H9 (cell line): Measurements from ENCODE around the gene CLEC1A. TPM values are rescaled to one million over a fixed set of nuclear protein-coding genes. Genes with fewer than 3 reads are reported as not detected.

Experiments
- DNase-seq: peaks from one replicate; pipeline ENCODE4 v3.0.0-alpha.2; 2017
- H2AFZ ChIP-seq: one replicate; pipeline ENCODE4 v1.6.1; 2013; ENCODE audit warnings: mild to moderate bottlenecking, low read length, control low read depth, moderate library complexity
- H2AK5ac ChIP-seq: 2 replicates; pipeline ENCODE4 v1.6.1; 2013; ENCODE audit warnings: low read length, control low read depth, mixed read lengths; ENCODE audit not compliant: insufficient read length
- H2BK120ac ChIP-seq: one replicate; pipeline ENCODE4 v1.6.1; 2013; ENCODE audit warnings: low read depth, mild to moderate bottlenecking, low read length, control low read depth, inconsistent platforms; ENCODE audit not compliant: poor library complexity, severe bottlenecking
- H2BK12ac ChIP-seq: 2 replicates; pipeline ENCODE4 v1.6.1; 2013; ENCODE audit warnings: low read length, control low read depth, mixed read lengths, low read depth; ENCODE audit not compliant: insufficient read length
- H2BK15ac ChIP-seq: 2 replicates; pipeline ENCODE4 v1.6.1; 2013; ENCODE audit warnings: low read depth, low read length, control low read depth
- H2BK20ac ChIP-seq: one replicate; pipeline ENCODE4 v1.6.1; 2013; ENCODE audit warnings: low read depth, mild to moderate bottlenecking, low read length, control low read depth, inconsistent platforms; ENCODE audit not compliant: poor library complexity, severe bottlenecking
- H2BK5ac ChIP-seq: 2 replicates; pipeline ENCODE4 v1.6.1; 2013; ENCODE audit warnings: low read length, control low read depth, mixed read lengths; ENCODE audit not compliant: insufficient read length
- H3K14ac ChIP-seq: 2 replicates; pipeline ENCODE4 v1.6.1; 2013; ENCODE audit warnings: low read length, control low read depth; ENCODE audit not compliant: insufficient read depth
- H3K18ac ChIP-seq: 2 replicates; pipeline ENCODE4 v1.6.1; 2013; ENCODE audit warnings: low read depth, mild to moderate bottlenecking, mixed read lengths, low read length, control low read depth; ENCODE audit not compliant: insufficient read length
- H3K23ac ChIP-seq: 2 replicates; pipeline ENCODE4 v1.6.1; 2013; ENCODE audit warnings: low read length, control low read depth, mixed read lengths, low read depth; ENCODE audit not compliant: insufficient read length
- H3K23me2 ChIP-seq: 2 replicates; pipeline ENCODE4 v1.6.1; 2013; ENCODE audit warnings: low read depth, mild to moderate bottlenecking, mixed read lengths, low read length, control low read depth; ENCODE audit not compliant: insufficient read length, poor library complexity, severe bottlenecking
- H3K27ac ChIP-seq: 2 replicates; pipeline ENCODE4 v1.5.1; 2013; ENCODE audit warnings: low read length, control low read depth, mixed read lengths, low read depth; ENCODE audit not compliant: insufficient read length
- H3K27me3 ChIP-seq: 2 replicates; pipeline ENCODE4 v1.6.1; 2013; ENCODE audit warnings: low read length, control low read depth, inconsistent platforms; ENCODE audit not compliant: insufficient read depth
- H3K4ac ChIP-seq: 2 replicates; pipeline ENCODE4 v1.6.1; 2013; ENCODE audit warnings: low read depth, mild to moderate bottlenecking, control low read depth, inconsistent platforms, low read length, moderate library complexity
- H3K4me1 ChIP-seq: 2 replicates; pipeline ENCODE4 v1.6.1; 2013; ENCODE audit warnings: low read length, control low read depth, inconsistent platforms; ENCODE audit not compliant: insufficient read depth
- H3K4me2 ChIP-seq: 2 replicates; pipeline ENCODE4 v1.6.1; 2013; ENCODE audit warnings: low read length, control low read depth, mixed read lengths; ENCODE audit not compliant: insufficient read length, insufficient read depth
- H3K56ac ChIP-seq: 2 replicates; pipeline ENCODE4 v1.6.1; 2013; ENCODE audit warnings: low read depth, mild to moderate bottlenecking, mixed read lengths, low read length, control low read depth; ENCODE audit not compliant: insufficient read length
- H3K79me1 ChIP-seq: 2 replicates; pipeline ENCODE4 v1.6.1; 2013; ENCODE audit warnings: low read depth, mild to moderate bottlenecking, moderate library complexity, low read length, control low read depth, inconsistent platforms; ENCODE audit not compliant: insufficient read depth, poor library complexity, severe bottlenecking
- H3K79me2 ChIP-seq: 2 replicates; pipeline ENCODE4 v1.6.1; 2013; ENCODE audit warnings: low read length, control low read depth, inconsistent platforms; ENCODE audit not compliant: insufficient read depth
- H3K9ac ChIP-seq: 2 replicates; pipeline ENCODE4 v1.6.1; 2013; ENCODE audit warnings: low read length, control low read depth, mixed read lengths; ENCODE audit not compliant: insufficient read length; ENCODE audit errors: extremely low read depth
- H3K9me3 ChIP-seq: one replicate; pipeline ENCODE4 v1.6.1; 2013; ENCODE audit warnings: low read depth, low read length, inconsistent platforms; ENCODE audit not compliant: control insufficient read depth
- H3T11ph ChIP-seq: one replicate; pipeline ENCODE4 v1.6.1; 2013; ENCODE audit warnings: mild to moderate bottlenecking, low read length, control low read depth, inconsistent platforms
- H4K20me1 ChIP-seq: one replicate; pipeline ENCODE4 v1.6.1; 2013; ENCODE audit not compliant: control insufficient read depth, insufficient read length, insufficient read depth
- H4K5ac ChIP-seq: 2 replicates; pipeline ENCODE4 v1.6.1; 2013; ENCODE audit warnings: low read depth, mild to moderate bottlenecking, mixed read lengths, low read length, control low read depth; ENCODE audit not compliant: insufficient read length
- H4K8ac ChIP-seq: replicated peaks from 2 replicates; pipeline ENCODE4 v1.6.1; 2013; ENCODE audit warnings: low read length, control low read depth, mixed read lengths, low read depth; ENCODE audit not compliant: insufficient read length
- H4K91ac ChIP-seq: 2 replicates; pipeline ENCODE4 v1.6.1; 2013; ENCODE audit warnings: low read depth, mild to moderate bottlenecking, moderate library complexity, mixed read lengths, low read length, control low read depth; ENCODE audit not compliant: insufficient read length
- H3K27ac Mint-ChIP-seq, 3 experiments: 2 replicates in 2 of 3; 3 replicates in 1 of 3; pipeline ENCODE4 v1.8.0; 2020 to 2021; ENCODE audit warnings: mixed read lengths in 3 of 3, mild to moderate bottlenecking in 1 of 3, moderate library complexity in 1 of 3
- H3K27me3 Mint-ChIP-seq: 2 replicates; pipeline ENCODE4 v1.8.0; 2021; ENCODE audit warnings: low read depth, mild to moderate bottlenecking, moderate library complexity, mixed read lengths
- H3K36me3 Mint-ChIP-seq, 3 experiments: 2 replicates in 2 of 3; 3 replicates in 1 of 3; pipeline ENCODE4 v1.8.0; 2020 to 2021; ENCODE audit warnings: low read depth in 3 of 3, mixed read lengths in 3 of 3; ENCODE audit not compliant: insufficient read depth in 1 of 3
- H3K4me1 Mint-ChIP-seq, 2 experiments: 2 replicates each; pipeline ENCODE4 v1.8.0; 2020; ENCODE audit warnings: mixed read lengths in 2 of 2
- H3K4me3 Mint-ChIP-seq, 2 experiments: 2 replicates in 1 of 2; 3 replicates in 1 of 2; pipeline ENCODE4 v1.8.0; 2020 to 2021; ENCODE audit warnings: mild to moderate bottlenecking in 2 of 2, mixed read lengths in 2 of 2, moderate library complexity in 1 of 2
- H3K9me3 Mint-ChIP-seq, 2 experiments: 2 replicates in 1 of 2; 3 replicates in 1 of 2; pipeline ENCODE4 v1.8.0; 2020; ENCODE audit warnings: mild to moderate bottlenecking in 2 of 2, mixed read lengths in 2 of 2, moderate library complexity in 1 of 2
- CTCF ChIP-seq: fragments of 200-600 bp; sonication (generic); conservative IDR thresholded peaks from 3 replicates; pipeline ENCODE4 v1.8.0; 2021; ENCODE audit warnings: antibody characterized with exemption, mild to moderate bottlenecking
- WGBS: extraction: QIAGEN DNeasy Blood & Tissue Kit; methylation state at CpG from one replicate; pipeline ENCODE4 v1.1.7; 2013; ENCODE audit warnings: missing lambda C conversion rate, low lambda C conversion rate, mixed read lengths; ENCODE audit not compliant: insufficient read length; ENCODE audit errors: extremely low coverage; 5-methylcytosine and 5-hydroxymethylcytosine counted together
- total RNA-seq: library from RNA; stranded (reverse); gene quantifications from 2 replicates; pipeline ENCODE4 v1.2.1, GENCODE V29; 2021

The CLEC1A gene
- total RNA-seq, 1 experiment from 2014 or later: not detected

GRCh38 chr12:10069976-10070375 is 28.8 kb downstream of the CLEC1A start:
- no peak overlapping the region; a peak in 1 of 7 replicates for H3K27ac Mint-ChIP-seq
- no CpG with 5 or more reads among the region's 3 CpGs for WGBS
- 0 out of 4 replicates have a peak, but pooled peaks cover 3 to 4% of the 10 kb centered on the region in 2 experiments for H3K4me1 Mint-ChIP-seq

More at GRCh38 chr12:10069976-10070375, 28.8 kb downstream of the CLEC1A start:
- H3K79me2 ChIP-seq: peaks cover 2% of the 10 kb centered on the region; the same call in 1 of the 2 replicates
- DNase-seq: no peak
- no peak overlapping the region for H3K9ac ChIP-seq
- H3K56ac ChIP-seq: no peak overlapping the region
- H3K23me2 ChIP-seq: no peaks in the 10 kb centered on the region
- no peaks in the 10 kb centered on the region for H3K27me3 Mint-ChIP-seq
- no peak overlapping the region for H2AFZ ChIP-seq
- H4K8ac ChIP-seq: no peak overlapping the region
- H3K27me3 ChIP-seq: no peaks in the 10 kb centered on the region; the same call in 1 of the 2 replicates
- H3K4me2 ChIP-seq: no peak overlapping the region
- H4K5ac ChIP-seq: no peak overlapping the region
- H4K91ac ChIP-seq: no peak overlapping the region
- no peak overlapping the region for H3K27ac ChIP-seq
- TF ChIP-seq CTCF: no peak
- no peaks in the 10 kb centered on the region for H3K9me3 Mint-ChIP-seq
- H2BK15ac ChIP-seq: no peak overlapping the region
- no peak overlapping the region for H3K18ac ChIP-seq
- no peaks in the 10 kb centered on the region for H4K20me1 ChIP-seq
- H3T11ph ChIP-seq: no peak overlapping the region
- no peaks in the 10 kb centered on the region for H3K4me1 ChIP-seq
- no peak overlapping the region for H3K4me3 Mint-ChIP-seq
- no peaks in the 10 kb centered on the region for H3K9me3 ChIP-seq
- no peaks in the 10 kb centered on the region for H3K79me1 ChIP-seq
- no peak overlapping the region for H3K14ac ChIP-seq
- H2AK5ac ChIP-seq: no peak overlapping the region
- no peak overlapping the region for H3K23ac ChIP-seq
- no peak overlapping the region for H2BK120ac ChIP-seq
- no peak overlapping the region for H2BK5ac ChIP-seq
- H2BK12ac ChIP-seq: no peak overlapping the region
- no peak overlapping the region for H2BK20ac ChIP-seq
- H3K36me3 Mint-ChIP-seq: no peaks in the 10 kb centered on the region
- H3K4ac ChIP-seq: no peak overlapping the region
